Thoracic aorta (tissue), 2 donors: Measurements from ENCODE around the gene CACNA2D4. TPM values are rescaled to one million over a fixed set of nuclear protein-coding genes. Genes with fewer than 3 reads are reported as not detected.

ENCODE experiments used
- ATAC-seq: fragments of 150-250 bp; one replicate; pipeline ENCODE4 v1.8.0; 2017; ENCODE audit warnings: low read depth; ENCODE audit not compliant: insufficient number of reproducible peaks, low FRiP score
- DNase-seq: peaks from one replicate; pipeline ENCODE4 v3.0.0-alpha.2; 2020; ENCODE audit warnings: low spot score
- H3K27ac ChIP-seq, 2 donors: fragments of 200-600 bp; sonication (generic); 1 replicate in 1 of 2; 2 replicates in 1 of 2; pipeline ENCODE4 v1.5.1; 2016; ENCODE audit warnings: mild to moderate bottlenecking in 2 of 2, moderate library complexity in 2 of 2
- H3K27me3 ChIP-seq: fragments of 200-600 bp; sonication (generic); replicated peaks from 2 replicates; pipeline ENCODE4 v1.6.0; 2016; ENCODE audit warnings: mild to moderate bottlenecking; ENCODE audit not compliant: insufficient read depth
- H3K36me3 ChIP-seq: fragments of 200-600 bp; sonication (generic); one replicate; pipeline ENCODE4 v1.5.1; 2016
- H3K4me1 ChIP-seq, 2 donors: fragments of 200-600 bp; sonication (generic); 1 replicate in 1 of 2; 2 replicates in 1 of 2; pipeline versions ENCODE4 v1.5.1 to v1.6.0; 2016; ENCODE audit warnings: low read depth in 2 of 2, mild to moderate bottlenecking in 1 of 2; ENCODE audit not compliant: control insufficient read depth in 1 of 2
- H3K4me3 ChIP-seq: fragments of 200-600 bp; sonication (generic); 2 replicates; pipeline ENCODE4 v1.5.1; 2016; ENCODE audit warnings: mild to moderate bottlenecking
- H3K9me3 ChIP-seq: fragments of 200-600 bp; sonication (generic); 2 replicates; pipeline ENCODE4 v1.5.1; 2016
- total RNA-seq, 2 donors: library from RNA; depleted of rRNA; stranded (reverse); fragments of >200 nt; gene quantifications; one replicate each; pipeline versions ENCODE4 v1.1.0 to v1.2.3, GENCODE V29; 2016
- TF ChIP-seq, protein P1 (sequence below): fragments of 200-600 bp; sonication (generic); IDR thresholded peaks from one replicate; pipeline ENCODE4 v1.5.1; 2019; ENCODE audit warnings: antibody characterized with exemption

The CACNA2D4 gene
- total RNA-seq, 2 donors from 2014 or later: 8.7 to 12.3 TPM

GRCh38 chr12:1800401-1801302 is 117.8 kb downstream of the CACNA2D4 start:
- Histone ChIP-seq H3K4me1 (peaks cover 0 to 27% of the 10 kb centered on the region in 2 donors), H3K9me3 (no peaks in the 10 kb centered on the region), H3K27ac (no peak overlapping the region), H3K4me3 (no peak overlapping the region), H3K27me3 (no peaks in the 10 kb centered on the region), H3K36me3 (no peaks in the 10 kb centered on the region)
- ATAC-seq: no peak
- TF ChIP-seq, protein P1, sequence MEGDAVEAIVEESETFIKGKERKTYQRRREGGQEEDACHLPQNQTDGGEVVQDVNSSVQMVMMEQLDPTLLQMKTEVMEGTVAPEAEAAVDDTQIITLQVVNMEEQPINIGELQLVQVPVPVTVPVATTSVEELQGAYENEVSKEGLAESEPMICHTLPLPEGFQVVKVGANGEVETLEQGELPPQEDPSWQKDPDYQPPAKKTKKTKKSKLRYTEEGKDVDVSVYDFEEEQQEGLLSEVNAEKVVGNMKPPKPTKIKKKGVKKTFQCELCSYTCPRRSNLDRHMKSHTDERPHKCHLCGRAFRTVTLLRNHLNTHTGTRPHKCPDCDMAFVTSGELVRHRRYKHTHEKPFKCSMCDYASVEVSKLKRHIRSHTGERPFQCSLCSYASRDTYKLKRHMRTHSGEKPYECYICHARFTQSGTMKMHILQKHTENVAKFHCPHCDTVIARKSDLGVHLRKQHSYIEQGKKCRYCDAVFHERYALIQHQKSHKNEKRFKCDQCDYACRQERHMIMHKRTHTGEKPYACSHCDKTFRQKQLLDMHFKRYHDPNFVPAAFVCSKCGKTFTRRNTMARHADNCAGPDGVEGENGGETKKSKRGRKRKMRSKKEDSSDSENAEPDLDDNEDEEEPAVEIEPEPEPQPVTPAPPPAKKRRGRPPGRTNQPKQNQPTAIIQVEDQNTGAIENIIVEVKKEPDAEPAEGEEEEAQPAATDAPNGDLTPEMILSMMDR: no peak
- DNase-seq: no peak

- Histone ChIP-seq H3K27ac (no peak overlapping the region), H3K27me3 (no peaks in the 10 kb centered on the region), H3K4me1 (peaks cover 0 to 25% of the 10 kb centered on the region in 2 donors), H3K4me3 (no peak overlapping the region), H3K9me3 (no peaks in the 10 kb centered on the region), H3K36me3 (no peaks in the 10 kb centered on the region)
- DNase-seq: no peak
- TF ChIP-seq, protein P1: no peak
- ATAC-seq: no peak
Observed at GRCh38 chr12:1799882-1800400, 118.5 kb downstream of the CACNA2D4 start.

- Histone ChIP-seq H3K27me3 (no peaks in the 10 kb centered on the region), H3K27ac (no peak overlapping the region), H3K4me3 (no peak overlapping the region), H3K4me1 (peaks cover 0 to 22% of the 10 kb centered on the region in 2 donors), H3K9me3 (no peaks in the 10 kb centered on the region), H3K36me3 (no peaks in the 10 kb centered on the region)
- ATAC-seq: no peak
- TF ChIP-seq, protein P1: no peak
- DNase-seq: no peak
Observed at GRCh38 chr12:1799051-1799881, 119.2 kb downstream of the CACNA2D4 start.

DNA sequence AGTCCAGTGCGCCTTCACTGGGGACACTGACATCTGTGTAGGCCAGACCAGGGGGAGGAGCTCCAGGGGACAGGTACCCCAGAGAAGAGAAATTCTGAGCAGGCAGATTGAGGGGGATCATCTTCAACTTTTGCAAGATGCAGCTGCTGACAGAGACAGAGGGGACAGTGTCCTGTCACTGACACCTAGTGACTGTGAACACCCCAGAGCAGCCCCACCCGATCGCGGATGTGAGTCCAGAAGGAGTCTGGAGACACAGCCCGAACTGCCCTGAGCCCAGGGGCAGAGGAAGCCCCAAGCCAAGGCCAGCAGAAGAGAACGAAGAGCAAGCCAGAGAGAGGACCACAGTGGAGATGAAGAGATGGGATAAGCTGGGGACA is 119.8 kb downstream of the CACNA2D4 start:
- no peak overlapping the region for H3K27ac ChIP-seq
- DNase-seq: no peak

More for the DNA sequence above, 119.8 kb downstream of the CACNA2D4 start:
- Histone ChIP-seq H3K4me1 (peaks cover 0 to 22% of the 10 kb centered on the region in 2 donors), H3K9me3 (no peaks in the 10 kb centered on the region), H3K27me3 (no peaks in the 10 kb centered on the region), H3K36me3 (no peaks in the 10 kb centered on the region), H3K4me3 (no peak overlapping the region)
- ATAC-seq: no peak
- TF ChIP-seq, protein P1: no peak
